Measurements from ENCODE around the gene ANAPC13. TPM values are rescaled to one million over a fixed set of nuclear protein-coding genes. Genes with fewer than 3 reads are reported as not detected.

ANAPC13 gene
- total and polyA plus RNA-seq, 12 donors, result 51.1 to 186 (median 76.8) TPM

DNA sequence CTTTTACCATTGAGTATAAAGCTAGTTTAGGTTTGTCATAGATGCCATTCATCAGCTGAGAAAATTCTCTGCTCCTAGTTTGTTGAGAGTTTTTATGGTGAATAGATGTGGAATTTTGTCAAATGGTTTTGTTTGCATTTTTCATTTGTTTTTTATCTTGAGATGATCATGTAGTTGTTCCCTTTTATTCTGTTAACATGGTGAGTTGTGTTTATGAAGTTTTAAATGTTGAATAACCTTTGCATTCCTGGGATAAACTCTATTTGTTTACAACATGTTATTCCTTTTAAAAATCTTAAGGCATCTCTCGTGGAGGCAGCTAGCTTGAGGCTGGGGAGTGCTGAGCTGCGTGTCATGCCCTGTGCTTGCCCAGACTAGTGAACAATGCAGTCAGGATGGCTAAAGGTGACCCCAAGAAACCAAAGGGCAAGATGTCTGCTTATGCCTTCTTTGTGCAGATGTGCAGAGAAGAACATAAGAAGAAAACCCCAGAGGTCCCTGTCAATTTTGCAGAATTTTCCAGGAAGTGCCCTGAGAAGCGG, 48.5 kb downstream of the ANAPC13 start:
- 60 to 74% (median 66%) methylated on average over 3 of the region's 3 CpGs for WGBS, 4 donors
- no peaks in the 10 kb centered on the region for H3K4me1 ChIP-seq (replicated peaks in 1 of 2)
- no peaks in the 10 kb centered on the region for H3K9me3 ChIP-seq (replicated peaks in 1 of 3)
- intact Hi-C loops (cut with DNase I), result no loop called here
- no peak overlapping the region for H3K4me3 ChIP-seq
- no peak for TF ChIP-seq POLR2A (IDR thresholded peaks at IDR 0.05)
- TF ChIP-seq, protein P1, sequence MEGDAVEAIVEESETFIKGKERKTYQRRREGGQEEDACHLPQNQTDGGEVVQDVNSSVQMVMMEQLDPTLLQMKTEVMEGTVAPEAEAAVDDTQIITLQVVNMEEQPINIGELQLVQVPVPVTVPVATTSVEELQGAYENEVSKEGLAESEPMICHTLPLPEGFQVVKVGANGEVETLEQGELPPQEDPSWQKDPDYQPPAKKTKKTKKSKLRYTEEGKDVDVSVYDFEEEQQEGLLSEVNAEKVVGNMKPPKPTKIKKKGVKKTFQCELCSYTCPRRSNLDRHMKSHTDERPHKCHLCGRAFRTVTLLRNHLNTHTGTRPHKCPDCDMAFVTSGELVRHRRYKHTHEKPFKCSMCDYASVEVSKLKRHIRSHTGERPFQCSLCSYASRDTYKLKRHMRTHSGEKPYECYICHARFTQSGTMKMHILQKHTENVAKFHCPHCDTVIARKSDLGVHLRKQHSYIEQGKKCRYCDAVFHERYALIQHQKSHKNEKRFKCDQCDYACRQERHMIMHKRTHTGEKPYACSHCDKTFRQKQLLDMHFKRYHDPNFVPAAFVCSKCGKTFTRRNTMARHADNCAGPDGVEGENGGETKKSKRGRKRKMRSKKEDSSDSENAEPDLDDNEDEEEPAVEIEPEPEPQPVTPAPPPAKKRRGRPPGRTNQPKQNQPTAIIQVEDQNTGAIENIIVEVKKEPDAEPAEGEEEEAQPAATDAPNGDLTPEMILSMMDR (IDR thresholded peaks at IDR 0.05), result no peak
- no peak overlapping the region for H3K27ac ChIP-seq
- H3K36me3 ChIP-seq (replicated peaks in 1 of 2), result no peaks in the 10 kb centered on the region
- DNase-seq, result no peak
- no peaks in the 10 kb centered on the region for H3K27me3 ChIP-seq

DNA sequence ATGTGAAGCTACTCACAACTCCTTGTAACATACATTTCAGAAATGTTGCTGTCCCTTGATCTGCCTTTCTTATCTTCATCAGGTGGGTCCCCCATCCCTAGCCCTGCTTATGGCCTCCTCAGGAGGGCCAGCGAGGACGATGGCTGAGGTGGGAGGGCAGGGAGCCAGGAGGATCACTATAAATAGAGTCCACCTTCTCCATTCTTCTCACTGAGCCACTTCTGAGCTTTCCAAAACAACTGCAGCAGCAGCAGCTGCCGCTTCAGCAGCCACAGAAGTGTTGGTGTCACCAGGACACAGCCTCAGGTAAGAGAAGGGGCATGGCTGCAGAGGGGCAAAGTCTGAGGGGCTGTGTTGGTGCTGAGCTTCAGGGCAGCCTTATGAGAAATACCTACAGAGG, 53.5 kb downstream of the ANAPC13 start:
- H3K4me1 ChIP-seq (replicated peaks in 1 of 2), result peaks cover 0 to 6% of the 10 kb centered on the region in 2 donors
- no peak for DNase-seq
- intact Hi-C loops (cut with DNase I), result no loop called here
- H3K27ac ChIP-seq, result no peak overlapping the region
- TF ChIP-seq POLR2A (IDR thresholded peaks at IDR 0.05), result no peak
- TF ChIP-seq, protein P1 (IDR thresholded peaks at IDR 0.05), result no peak
- H3K36me3 ChIP-seq (replicated peaks in 1 of 2), result no peaks in the 10 kb centered on the region
- H3K4me3 ChIP-seq, result no peak overlapping the region
- H3K27me3 ChIP-seq, result no peaks in the 10 kb centered on the region
- no peaks in the 10 kb centered on the region for H3K9me3 ChIP-seq (replicated peaks in 1 of 3)
- WGBS, 4 donors, result 84 to 97% (median 88%) methylated on average over 3 of the region's 3 CpGs

DNA sequence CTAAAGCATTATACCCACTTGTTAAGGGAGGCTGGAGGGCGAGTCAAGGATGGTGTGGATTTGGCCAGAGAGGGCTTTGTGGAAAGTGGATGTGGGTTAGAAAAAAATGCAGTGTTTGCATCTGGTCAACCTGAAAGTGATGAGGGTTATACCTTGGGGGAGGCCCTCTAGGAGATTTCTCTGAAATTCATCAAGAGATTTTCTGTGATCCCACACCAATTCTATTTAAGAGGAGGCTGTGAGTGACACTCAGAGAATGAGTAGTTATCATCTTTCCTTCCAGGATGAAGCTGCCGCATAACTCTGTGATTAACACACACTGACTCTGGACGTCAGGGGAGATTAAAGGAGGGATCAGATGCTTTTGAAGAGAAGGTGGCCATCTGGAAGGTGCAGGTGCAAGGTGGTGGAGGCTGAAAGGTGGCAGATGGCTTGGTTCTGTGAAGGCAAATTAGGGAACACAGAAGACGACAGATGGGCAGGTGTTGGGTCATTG, 54.8 kb downstream of the ANAPC13 start:
- no peak overlapping the region for H3K27ac ChIP-seq
- peaks cover 0 to 6% of the 10 kb centered on the region in 2 donors for H3K4me1 ChIP-seq (replicated peaks in 1 of 2)
- no peak for TF ChIP-seq POLR2A (IDR thresholded peaks at IDR 0.05)
- TF ChIP-seq, protein P1 (IDR thresholded peaks at IDR 0.05), result no peak
- DNase-seq, result no peak
- no peak overlapping the region for H3K4me3 ChIP-seq
- H3K9me3 ChIP-seq (replicated peaks in 1 of 3), result no peaks in the 10 kb centered on the region
- no peaks in the 10 kb centered on the region for H3K27me3 ChIP-seq
- 67 to 78% (median 75%) methylated on average over 4 of the region's 4 CpGs for WGBS, 4 donors
- intact Hi-C loops (cut with DNase I), result no loop called here
- H3K36me3 ChIP-seq (replicated peaks in 1 of 2), result no peaks in the 10 kb centered on the region

- no peaks in the 10 kb centered on the region for H3K27me3 ChIP-seq
- peaks cover 0 to 6% of the 10 kb centered on the region in 2 donors for H3K4me1 ChIP-seq (replicated peaks in 1 of 2)
- no peak overlapping the region for H3K27ac ChIP-seq
- no peaks in the 10 kb centered on the region for H3K9me3 ChIP-seq (replicated peaks in 1 of 3)
- intact Hi-C loops (cut with DNase I), result no loop called here
- no peak for DNase-seq
- no peak overlapping the region for H3K4me3 ChIP-seq
- no peaks in the 10 kb centered on the region for H3K36me3 ChIP-seq (replicated peaks in 1 of 2)
- TF ChIP-seq POLR2A (IDR thresholded peaks at IDR 0.05), result no peak
- TF ChIP-seq, protein P1 (IDR thresholded peaks at IDR 0.05), result no peak
- WGBS, 4 donors, result 78 to 89% (median 84%) methylated on average over 4 of the region's 4 CpGs
Observed at GRCh38 chr3:134430174-134430573, 55.6 kb downstream of the ANAPC13 start.

Measured in adrenal gland (tissue), 12 donors.